CD4-positive, alpha-beta T cell treated with Interleukin-21 for 1 hour (primary cell): ENCODE measurements around the gene MICA.
"Not testable (repeated sequence)": the region's sequence is repeated elsewhere in the genome, so short reads cannot be mapped to it uniquely, and the experiment has no call there.

Source experiments
- DNase-seq: peaks from one replicate; pipeline ENCODE4 v3.0.0-alpha.2; 2020

Gene MICA

DNA sequence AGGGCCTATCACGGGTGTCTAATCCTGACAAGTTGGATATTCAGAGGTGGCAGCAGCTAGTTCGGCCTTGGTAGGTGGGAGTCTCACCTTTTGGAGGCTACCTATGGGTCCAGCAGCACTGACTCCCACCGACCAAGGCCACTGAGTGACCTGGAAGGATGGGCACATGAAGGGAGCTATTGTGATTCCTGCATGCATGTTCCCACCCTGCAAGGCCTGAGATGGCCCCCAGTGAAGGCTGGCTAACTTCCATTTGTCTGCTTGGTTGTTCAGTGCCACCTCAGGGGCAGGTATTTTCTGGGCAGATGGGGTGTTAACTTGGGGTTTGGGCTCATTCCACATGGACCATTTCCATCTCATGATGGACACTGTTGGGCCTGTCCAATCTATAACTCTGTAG is 18.4 kb upstream of the MICA start:
- no peak for DNase-seq

DNA sequence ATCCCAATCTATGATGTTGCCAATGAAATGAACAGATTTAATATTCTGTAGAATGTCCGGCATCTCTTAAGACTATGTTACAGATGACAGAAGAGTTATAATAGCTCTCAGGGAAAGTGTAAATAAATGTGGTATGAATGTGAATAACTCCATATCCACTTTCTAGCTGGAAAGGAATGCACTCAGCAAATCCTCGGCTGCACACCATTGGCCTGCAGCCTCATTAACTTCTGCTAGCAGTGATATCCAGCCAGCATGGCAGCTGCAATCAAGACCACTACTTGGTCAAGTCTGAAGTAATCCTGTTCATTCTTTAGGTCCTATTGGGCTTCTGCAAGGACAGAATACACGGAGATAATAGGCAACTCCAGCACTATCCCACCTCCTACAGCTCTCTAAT is 17.3 kb upstream of the MICA start:
- no peak for DNase-seq

DNA sequence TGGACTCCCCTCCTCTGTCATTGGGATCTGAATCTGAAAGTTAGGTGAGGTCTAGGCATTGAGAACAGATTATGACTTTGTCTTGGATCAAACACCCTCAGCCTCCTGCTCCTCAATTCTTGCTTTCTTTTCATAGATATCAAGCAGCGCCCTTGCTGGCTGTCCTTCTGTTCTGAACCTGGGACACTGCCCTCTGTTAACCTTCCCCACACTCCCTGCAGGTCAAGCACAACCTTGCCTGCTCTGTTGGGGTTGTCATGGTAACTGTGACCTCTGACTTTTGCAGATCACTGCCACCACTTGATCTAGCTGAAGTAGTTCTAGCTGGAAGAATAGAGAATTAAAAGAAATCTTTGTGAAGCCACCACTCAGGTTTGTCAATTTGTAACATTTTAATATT is 16.4 kb upstream of the MICA start:
- DNase-seq: no peak

DNA sequence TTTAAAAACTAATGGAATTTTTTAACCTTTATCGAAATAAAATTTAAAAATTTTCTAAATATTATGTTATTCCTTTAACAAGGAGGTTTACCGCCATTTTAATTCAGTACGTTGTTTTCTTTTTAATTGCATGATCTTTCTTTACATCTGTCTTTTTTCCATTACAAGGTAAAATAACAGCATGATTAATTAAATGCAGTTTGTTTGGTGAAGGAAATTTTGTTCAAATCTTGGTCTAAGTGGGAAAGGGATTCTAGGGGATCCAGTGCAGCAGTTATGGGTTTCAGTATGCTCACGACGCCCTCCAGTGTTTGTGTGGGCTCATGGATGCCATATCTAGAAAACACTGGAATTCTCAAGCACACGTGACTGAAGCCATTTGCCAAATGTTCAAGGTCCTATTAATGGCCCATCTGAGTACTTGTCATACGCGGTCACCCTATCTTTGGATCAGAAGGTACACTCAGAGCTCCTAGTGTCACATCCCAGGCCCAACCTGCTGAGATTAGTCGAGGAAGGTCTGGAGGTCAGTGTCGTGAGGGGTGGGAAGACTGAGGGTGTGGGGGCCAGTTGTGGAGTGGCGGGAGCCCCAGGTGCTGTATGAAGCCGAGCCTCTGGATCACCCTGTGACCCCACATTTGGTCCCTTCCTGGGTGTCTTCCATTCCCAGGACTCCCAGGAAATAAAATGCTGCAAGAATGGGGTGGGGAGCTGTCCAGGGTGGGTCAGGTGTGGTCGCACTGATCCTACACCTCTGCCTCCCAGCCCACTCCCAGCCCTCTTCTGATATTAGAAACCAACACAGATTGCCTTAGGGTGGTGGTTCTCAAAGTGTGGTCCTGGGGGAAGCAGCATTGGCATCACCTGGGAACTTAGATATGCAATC is 14.2 kb upstream of the MICA start:
- DNase-seq: not testable (repeated sequence)

DNA sequence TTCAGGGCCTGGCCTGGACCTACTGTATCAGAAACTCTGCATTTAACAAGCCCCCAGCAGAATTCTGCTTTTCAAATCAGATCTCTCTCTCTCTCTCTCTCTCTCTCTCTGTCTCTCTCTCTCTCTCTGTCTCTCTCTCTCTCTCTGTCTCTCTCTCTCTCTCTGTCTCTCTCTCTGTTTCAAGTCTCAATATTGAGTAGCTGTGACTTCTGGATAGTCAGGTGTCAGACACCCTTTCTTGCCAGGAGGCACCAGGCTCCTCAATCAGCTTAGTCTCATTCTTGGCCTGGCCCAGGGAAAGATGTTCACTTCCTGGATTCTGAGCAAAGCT is 13.6 kb upstream of the MICA start:
- not testable (repeated sequence) for DNase-seq

DNA sequence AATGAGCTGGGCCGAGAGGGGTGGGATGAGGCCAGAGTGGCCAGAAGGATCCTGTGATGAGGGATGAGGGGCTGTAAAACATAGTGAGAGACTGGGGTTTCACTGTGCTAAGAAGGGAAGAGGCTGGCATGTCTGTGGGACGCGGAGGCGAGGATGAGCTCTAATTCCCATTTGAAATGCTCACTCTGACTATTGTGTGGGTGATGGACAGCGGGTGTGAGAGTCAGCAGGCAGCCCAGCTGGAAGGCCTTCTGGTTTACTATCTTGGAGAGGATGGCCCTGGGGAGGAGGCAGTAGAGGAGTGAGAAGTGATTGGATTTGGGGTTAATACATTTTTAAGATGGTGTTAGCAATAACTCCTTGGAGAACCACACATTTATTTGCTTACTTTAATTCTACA is 9.5 kb upstream of the MICA start:
- DNase-seq: no peak

DNA sequence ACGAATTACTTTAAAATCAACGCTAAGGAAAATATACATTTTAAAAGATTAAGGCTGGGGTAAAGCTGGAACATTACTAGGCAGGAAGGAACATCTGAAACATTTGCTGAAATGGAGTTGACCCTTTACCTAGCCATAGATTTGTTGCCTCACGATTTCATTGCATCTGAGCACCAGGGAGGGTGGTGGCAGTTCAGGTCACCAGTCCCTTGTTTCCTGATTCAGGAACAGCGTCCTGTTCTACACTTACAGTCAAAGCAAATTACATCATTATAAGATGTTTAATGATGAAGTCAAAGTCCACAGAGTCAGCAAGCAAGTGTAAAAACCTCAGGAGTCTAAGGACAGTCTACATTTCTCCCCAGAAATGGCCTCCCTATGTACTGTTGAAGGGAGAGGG is 9.0 kb upstream of the MICA start:
- DNase-seq: no peak

DNA sequence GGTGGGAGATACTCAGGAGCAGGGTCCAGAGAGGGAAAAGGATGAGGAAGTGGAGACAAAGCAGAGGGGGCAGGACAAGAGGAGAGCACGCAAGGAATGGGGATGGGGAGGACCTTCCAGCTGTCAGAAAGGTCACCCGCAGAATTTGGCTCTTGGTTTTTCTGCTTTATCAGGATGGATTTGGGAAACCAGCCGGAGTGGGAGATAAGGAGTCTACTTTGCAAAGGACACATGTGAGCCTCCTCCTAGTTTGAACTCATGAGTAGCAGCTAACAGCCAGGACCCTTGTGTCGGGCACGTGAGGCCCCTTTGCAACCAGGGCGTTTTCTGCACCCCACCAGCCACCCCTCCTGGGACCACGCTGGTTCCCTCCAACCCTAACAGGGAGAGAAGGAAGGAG is 7.6 kb upstream of the MICA start:
- DNase-seq: no peak

DNA sequence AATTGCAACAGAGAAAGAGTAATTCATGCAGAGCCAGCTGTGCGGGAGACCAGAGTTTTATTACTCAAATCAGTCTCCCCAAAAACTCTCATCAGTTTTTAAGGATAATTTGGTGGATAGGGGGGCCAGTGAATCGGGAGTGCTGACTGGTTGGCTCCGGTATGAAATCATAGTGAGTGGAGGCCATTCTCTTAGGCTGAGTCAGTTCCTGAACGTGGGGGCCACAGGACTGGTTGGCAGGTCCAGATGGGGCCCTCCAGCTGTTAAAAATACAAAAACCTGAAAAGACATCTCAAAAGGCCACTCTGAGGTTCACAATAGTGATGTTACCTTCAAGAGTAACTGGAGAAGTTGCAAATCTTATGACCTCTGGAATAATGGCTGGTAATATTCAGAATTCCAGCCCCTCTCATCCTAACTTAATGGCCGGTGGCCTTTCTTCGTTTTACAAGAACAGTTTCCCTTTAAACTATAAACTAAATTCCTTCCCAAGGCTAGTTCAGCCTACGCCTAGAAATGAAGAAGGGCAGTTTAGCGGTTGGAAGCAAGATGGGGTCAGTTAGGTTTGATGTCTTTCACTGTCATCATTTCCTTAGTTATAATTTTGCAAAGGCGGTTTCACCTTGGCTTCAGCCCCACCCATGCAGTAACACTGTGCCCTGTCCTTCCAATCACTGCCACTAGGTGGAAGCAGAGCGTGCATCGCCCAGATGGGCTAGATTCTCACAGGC is 6.8 kb upstream of the MICA start:
- DNase-seq: peak; percentile 90

DNA sequence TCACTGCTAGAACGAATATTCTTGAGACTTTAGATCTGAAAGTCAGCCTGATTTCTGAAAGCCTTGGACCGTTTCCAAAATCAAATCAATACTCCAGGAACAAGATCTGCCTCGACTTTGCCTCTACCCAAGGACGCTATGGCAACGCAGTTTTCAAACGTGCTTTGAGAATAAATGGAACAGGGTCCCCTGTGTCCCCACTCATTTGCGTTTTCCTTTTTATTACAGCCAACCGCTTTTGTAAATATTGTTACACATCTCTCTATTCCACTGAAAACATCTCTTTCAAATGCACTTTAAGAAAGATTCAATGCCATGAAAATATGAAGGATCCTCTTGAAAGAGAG is 6.3 kb upstream of the MICA start:
- DNase-seq: not testable (repeated sequence)

DNA sequence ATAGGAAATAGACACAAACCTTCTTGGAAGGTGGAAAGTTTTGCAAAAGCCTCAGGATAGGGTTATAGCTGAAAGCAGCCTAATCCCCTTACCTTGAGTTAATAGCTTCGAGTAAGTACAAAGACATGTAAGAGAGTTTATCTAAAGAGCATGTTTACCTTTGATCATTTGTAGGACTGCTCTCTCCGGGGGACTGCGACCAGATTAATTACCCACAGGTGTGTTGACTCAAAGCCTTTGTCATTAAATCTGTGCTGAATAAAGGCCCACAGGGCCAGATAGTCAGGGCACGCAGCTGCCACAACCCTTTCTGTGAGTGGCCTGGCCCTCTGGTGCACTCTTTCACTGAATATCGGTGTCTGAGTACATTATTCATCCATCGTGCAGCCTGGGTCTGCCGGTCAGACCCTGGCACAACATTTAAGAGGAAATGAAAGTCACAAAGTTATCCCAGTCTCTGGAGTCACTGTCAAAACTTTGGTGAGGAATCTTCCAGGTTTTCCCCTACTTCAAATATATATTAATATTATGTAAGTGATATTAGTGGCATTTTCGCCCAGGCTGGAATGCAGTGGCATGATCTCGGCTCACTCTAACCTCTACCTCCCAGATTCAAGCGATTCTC is 5.4 kb upstream of the MICA start:
- DNase-seq: no peak

DNA sequence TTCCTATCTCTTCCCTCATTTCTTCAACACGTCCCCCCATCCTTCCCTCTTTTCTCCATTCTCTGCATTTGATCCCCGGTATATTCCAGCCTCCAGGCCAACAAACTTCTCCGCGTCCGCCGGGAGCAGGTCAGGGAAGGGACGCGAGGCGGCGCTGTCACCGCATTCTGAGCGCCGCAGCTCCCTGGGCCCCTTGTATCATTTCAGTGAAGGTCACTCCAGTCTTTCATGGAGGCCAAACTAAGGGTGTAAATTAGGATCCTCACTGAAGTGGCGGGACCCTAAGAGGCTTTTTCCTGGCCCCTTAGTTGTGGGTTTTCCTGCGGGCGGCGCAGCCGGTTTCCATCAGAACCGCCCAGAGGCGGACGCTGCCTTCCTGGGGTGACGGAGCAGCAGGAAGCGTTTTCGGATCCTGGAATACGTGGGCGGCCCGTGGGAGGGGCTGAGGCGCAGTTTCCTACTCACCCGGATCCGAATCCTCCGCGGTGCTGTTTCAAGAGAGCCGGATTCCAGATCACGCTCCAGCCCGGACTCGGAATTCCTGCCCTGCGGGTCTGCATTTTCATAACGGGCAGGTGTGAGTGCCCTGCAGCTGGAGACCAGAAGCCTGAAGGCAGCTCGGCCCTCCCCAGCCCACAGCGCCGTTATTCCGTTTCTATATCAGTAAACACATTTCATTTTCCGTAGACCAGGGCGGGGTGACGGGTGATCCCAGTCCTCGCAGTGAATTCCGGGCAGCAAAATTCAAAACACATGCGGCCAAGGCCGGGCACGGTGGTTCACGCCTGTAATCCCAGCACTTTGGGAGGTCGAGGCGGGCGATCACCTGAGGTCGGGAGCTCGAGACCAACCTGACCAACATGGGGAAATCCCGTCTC is 3.6 kb upstream of the MICA start:
- peak; percentile 63 for DNase-seq

DNA sequence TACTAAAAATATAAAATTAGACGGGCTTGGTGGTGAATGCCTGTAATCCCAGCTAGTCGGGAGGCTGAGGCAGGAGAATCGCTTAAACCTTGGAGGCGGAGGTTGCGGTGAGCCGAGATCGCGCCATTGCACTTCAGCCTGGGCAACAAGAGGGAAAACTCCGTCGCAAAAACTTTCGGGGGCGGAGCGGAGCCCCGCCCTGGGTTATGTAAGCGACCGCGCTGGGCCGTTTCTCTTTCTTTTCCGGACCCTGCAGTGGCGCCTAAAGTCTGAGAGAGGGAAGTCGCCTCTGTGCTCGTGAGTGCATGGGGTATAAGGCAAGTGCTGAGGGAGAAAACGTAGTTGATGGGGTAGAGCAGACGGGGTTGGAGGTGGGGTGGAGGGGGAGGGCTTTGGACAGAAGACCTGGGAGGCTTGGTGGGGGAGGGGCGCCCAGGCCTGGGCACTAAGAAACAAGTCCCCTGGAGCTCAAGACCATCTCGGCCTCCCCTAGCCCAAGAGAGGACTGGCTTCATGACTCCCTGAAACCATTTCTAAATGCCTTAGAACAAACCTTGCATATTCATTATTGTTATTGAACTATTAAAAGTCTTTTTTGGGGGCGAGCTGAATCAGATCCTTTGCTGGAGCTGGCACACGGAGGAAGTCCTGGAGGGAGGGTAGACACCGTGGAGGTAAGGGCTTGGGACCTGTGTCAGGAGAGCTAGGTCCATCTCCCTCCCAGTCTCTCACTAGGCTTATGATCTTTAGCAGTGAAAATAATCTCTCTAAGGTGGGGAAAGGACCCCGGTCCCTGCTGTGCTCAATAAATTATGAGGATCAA is 2.7 kb upstream of the MICA start:
- peak; percentile 86 for DNase-seq

DNA sequence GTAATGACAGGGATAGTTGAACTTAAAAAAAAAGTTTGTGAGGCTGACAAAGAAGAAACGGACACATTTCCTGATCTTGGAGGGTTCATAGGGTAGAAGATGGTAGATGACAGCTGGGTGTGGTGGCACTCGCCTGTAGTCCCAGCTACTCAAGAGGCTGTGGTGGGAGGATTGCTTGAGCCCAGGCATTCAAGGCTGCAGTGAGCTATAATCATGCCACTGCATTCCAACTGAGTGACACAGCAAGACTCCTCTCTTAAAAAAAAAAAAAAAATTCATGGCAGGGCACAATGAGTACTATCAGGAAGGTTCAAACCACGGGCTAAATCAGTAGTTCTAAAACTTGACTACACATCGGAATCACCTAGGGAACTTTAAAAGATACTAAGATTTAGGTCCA is 2.0 kb upstream of the MICA start:
- peak; percentile 15 for DNase-seq

DNA sequence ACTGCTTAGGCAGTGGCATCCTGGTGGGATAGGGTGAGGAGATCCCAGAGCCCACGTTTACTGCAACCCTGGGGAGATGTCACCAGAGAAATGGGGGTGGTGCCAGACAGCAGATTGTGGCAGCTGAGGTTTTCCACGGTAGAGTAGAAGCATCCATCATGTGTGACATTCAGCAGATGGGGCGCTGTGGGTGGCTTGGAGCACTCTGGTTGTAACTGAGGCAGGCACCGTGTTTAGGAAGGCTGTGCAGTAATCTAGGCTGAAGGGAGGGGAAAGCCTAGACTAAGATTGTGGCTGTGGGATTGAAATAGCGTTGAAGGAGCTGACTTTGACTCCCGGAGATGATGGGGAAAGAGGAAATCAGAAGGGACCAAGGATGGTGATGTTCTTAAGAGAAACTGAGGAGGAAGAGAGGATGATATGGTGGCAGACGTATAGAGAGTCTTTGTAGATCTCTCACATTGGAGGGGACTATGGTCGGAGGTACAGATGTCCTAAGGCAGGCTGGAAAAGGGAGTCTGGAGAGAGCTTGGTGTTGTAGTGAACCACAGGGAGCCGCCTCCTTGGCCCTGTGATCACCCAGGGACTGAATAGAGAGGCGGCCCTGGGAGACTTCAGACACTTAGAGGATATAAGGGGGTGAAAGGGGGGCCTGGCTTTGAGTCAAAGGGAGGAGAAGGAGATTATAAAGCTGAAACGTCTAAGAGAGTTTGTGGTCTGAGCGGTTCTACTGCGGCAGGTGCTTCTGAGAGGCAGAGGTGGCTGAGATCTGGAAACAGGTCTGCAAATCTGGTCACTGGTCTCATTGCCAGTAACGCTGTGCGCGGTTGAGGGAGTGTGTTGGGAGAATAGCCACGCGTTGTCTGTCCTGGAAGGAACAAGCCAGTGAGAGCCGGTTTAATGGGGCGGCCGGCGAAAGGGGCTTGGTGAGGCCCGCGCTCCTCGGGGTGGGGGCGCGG is 792 bp upstream of the MICA start:
- peak; percentile 50 for DNase-seq

DNA sequence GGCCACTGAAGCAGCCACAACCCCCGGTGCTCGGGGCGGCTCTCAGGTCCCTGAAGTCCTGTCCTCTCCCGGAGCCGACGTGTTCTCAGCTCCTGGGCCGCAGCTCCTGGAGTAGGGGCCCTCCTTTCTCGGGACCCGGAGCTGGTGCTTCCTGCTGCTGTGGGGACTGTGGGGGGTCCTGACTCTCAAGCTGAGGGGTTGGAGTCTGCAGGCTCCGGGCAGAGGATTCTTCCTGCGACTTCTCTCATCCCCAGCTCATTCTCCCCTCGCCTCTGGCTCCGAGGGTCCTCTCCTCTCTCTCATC is 618 bp downstream of the MICA start:
- DNase-seq: not testable (repeated sequence)

DNA sequence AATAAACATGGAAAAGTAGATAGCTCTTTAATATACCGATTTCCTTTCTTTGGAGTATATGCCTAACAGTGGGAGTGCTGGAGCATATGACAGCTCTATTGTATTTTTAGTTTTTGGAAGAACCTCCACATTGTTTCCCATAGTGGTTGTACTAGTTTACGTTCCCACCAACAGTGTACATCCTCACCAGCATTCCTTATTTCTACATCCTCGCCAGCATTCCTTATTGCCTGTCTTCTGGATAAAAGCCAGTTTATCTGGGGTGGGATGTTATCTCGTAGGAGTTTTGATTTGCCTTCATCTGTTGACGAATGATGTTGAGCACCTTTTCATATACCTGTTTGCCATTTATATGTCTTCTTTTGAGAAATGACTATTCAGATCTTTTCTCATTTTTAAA is 2.6 kb downstream of the MICA start:
- no peak for DNase-seq

DNA sequence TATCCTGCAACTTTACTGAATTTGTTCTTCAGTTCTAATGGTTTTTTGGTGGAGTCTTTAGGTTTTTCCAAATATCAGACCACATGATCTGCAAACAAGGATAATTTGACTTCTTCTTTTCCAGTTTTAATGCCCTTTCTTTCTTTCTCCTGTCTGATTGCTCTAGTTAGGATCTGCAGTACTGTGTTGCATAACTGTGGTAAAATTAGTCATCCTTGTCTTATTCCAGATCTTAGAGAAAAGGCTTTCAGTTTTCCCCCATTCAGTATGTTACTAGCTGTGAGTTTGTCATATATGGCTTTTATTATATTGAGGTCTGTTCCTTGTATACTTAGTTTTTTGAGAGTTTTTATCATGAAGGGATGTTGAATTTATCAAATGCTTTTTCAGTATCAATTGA is 4.3 kb downstream of the MICA start:
- no peak for DNase-seq

DNA sequence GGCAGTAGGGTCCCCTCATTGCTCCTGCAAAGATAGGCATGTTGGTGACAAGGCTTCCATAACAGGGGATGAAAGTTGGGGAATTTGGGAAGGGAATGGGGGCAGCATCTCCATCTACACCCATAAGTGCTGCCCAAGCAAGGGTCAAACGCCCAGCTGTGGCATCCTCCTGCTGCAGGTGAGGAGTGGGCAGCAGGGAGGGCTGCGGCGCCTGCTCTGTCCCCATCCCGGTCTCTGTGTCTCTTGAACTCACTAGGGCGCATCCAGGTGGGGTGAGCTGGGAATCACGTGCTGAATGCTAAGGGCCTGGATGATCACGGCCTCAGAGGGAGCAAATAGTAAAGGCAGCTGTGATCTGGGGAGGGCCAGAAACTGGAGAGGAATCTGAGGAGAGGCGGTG is 9.1 kb downstream of the MICA start:
- DNase-seq: no peak

DNA sequence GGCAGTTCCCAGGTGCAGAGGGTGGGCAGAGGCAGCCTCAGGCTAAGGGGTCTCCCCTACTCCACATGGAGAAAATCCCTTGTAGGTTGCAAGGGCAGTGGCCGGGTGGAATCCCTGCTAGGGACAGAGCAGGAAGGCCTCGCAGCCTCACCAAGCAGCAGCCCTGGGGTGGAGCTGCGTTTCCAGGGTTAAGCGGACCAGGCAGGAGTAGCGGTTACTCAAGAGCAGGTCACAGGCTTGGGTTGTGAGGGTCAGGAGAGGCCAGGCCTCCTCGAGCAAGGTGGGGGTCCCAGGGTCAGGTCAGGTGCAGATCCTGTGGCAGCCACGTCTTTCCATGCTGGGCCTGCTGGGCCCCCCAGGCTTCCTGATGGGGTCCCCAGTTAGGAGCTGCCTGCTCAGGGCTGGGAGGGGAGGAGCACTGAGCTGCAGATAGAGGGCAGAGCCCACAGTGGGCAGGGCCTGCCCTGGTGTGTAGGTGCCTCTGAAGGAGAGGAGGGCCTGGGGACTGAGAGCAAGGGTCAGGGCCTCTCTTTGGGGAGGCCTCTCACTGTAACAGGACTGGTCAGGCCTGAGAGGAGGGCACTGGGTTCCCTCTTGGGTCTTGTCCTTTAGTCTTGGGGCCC is 10.9 kb downstream of the MICA start:
- DNase-seq: not testable (repeated sequence)

DNA sequence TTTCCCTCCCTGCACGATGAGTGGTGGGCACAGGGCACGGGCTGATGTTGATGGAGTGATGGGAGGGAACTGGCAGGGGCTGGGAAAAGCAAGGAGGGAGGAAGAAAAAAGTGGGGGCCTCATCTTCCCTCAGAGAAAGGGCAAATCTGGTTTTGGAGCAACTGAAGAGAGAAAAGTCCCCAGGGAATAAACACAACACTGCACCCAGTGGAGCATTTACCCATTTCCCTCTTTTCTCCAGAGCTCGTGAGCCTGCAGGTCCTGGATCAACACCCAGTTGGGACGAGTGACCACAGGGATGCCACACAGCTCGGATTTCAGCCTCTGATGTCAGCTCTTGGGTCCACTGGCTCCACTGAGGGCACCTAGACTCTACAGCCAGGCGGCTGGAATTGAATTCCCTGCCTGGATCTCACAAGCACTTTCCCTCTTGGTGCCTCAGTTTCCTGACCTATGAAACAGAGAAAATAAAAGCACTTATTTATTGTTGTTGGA is 11.4 kb downstream of the MICA start:
- no peak for DNase-seq
